ENCODE measurements around the gene ABLIM3.
"Not testable (repeated sequence)": the region's sequence is repeated elsewhere in the genome, so short reads cannot be mapped to it uniquely, and the experiment has no call there.

ABLIM3 gene

DNA sequence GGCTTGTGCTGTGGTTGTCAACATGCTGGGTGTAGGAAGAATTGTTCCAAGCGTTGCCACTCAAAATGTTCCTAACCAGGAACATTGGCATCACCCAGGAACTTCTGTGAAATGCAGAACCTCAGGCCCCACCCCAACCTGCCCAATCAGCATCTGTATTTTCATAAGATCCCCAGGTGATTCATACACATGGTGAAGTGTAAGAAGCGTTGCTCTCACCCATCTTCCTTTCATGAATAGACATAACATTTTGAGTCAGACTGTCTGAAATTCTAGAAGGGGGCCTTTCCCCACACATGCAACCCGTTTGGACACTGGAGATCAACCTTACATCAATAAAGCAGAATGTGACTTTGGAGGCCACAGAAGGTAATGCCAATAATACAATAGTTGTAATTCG lies 121.0 kb downstream of the ABLIM3 start:
- DNase-seq: no peak

DNA sequence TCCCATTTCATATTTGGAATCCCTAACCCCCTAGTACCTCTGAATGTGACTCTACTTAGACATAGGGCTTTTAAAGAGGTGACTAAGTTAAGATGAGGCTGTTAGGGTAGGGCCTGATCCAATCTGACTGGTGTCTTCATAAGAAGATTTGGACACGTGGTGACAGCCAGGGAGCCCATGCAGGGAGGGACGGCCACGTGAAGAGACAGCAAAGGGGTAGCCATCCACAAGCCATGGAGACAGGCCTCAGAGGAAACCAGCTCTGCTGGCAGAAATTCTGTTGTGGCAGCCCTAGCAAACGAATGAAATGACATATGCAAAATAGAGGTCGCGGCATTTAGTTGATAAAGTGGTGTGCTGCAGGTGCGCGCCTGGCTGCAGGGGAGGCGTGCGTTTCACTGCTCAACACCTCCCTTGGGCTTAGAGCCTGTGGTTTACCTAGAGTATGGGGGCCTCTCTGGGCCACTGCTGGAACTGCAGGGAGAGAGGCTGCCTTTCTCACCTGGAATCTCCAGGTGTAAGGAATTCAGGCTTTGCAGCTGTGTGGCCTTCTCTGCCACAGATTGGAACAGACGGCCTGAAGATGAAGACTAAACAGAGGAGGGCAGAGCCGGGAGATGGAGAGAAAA lies 123.3 kb downstream of the ABLIM3 start:
- DNase-seq: peak; percentile 72

DNA sequence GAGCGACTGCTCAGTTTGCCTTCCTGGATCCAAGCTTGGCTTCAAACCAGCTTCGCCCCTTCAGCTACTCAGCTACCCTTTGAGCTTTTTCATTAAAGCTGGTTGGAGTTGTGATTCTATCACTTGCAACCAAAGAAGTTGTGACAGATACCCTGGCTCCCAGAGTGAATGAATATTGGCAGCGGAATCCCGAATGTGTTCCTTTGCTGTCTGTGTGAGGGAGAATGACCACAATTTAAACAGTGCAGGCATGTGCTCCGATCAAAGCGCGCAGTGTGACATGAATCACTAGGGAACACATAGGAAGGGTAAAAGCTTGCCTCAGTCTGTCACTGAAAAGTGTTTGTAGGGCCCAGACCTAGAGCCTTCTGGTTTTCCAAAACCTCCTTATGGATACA lies 123.8 kb downstream of the ABLIM3 start:
- no peak for DNase-seq

DNA sequence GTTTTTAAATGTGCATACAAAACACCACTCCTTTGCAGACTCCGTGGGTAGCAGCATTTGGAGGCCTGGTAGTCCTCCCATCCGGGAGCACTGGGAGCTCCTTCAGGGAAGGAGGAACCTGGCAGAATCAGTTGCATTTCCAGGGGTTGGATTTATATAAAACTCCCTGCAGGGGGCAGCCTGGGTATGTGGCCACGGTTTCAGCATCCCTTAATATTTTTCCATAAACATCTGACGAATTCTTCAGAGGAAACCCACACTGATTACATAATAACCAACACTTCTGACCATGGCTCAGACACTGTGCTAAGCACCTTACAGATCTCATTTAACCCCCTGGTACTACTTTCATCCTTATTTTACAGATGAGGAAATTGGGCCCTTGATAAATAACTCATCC lies 124.3 kb downstream of the ABLIM3 start:
- DNase-seq: no peak

DNA sequence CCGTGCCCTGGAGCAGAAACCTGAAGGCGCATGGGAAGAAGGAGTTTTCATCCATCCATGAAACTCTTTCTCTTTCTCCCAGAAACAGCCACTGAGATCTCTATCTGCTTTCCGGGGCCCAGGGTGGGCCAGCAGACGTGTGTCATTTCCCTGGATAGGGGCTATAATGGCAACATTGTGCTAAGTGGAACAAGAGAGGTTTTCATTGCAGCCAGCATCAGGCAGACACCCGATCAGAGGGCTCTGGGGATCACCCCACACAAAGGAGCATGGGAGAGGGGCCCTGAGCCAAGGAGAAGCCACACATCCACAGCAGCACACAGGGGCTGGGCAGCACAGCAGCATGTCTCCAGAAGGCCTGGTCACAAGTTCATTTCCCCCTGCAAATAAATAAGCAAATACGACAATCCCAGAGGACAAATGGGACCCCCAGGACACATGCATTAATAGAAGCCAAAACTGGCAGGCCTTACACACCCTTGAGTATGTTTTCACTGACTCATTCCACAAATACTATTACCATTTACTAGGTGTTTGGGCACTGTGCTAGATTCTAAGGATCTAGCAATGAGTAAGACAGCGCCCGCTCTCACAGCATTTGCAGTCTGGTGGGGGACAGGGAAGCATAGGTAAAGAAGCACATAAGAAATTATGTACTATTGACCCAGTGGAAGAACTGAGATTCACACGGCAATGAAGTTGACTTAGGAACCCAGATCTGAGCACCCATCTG lies 126.1 kb downstream of the ABLIM3 start:
- no peak for DNase-seq

DNA sequence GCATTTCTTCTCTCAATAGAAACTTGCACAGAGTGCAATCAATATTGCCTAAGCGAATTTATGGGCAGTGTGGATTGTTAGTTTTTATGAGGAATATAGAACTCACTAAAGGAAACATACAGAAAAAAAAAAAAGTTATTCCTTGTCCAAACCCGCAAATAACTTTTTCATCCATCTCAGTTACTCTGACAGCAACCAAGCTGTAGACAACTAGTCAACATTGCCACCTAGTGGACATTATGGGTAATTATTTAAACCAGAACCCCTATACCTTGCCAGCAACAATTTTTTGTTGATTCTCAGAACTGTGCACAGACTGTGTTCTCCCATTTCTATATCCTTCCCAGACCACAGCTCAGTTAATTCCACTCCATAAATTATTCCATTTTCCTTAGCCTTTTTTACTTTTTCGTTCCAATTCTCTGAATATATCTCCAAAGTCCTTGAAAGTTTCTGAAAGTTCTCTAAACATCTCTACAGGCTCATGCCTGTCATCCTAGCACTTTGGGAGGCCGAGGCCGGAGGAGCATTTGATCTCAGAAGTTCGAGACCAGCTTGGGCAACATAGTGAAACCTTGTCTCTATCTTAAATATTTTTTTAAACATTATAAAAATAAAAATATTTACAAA lies 127.8 kb downstream of the ABLIM3 start:
- DNase-seq: peak; percentile 19

DNA sequence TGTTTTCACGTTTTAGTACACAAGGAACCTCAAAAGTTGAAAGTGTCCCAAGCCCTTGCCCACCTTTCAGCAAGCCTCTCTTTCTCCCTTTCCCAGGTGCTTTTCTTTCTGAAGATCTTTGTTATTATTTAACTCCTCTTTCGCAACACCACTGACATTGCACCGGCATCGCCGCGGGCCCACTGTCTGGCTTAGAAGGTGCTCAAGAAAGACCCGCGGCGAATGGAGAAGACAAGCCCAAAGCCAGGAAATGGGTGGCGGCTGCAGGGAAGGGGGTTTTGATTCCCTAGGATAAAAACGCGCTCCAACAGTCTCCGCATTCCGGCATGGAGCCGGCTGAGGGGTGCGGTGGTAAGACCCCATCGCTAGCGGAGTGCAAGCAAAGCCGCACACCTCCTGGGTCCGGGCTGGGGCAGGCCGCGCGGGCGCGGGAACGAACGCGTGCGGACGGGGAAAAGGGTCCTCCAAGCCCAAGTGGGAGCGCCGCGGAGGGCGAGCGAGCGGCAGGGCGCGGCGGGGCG lies 130.0 kb downstream of the ABLIM3 start:
- DNase-seq: no peak

DNA sequence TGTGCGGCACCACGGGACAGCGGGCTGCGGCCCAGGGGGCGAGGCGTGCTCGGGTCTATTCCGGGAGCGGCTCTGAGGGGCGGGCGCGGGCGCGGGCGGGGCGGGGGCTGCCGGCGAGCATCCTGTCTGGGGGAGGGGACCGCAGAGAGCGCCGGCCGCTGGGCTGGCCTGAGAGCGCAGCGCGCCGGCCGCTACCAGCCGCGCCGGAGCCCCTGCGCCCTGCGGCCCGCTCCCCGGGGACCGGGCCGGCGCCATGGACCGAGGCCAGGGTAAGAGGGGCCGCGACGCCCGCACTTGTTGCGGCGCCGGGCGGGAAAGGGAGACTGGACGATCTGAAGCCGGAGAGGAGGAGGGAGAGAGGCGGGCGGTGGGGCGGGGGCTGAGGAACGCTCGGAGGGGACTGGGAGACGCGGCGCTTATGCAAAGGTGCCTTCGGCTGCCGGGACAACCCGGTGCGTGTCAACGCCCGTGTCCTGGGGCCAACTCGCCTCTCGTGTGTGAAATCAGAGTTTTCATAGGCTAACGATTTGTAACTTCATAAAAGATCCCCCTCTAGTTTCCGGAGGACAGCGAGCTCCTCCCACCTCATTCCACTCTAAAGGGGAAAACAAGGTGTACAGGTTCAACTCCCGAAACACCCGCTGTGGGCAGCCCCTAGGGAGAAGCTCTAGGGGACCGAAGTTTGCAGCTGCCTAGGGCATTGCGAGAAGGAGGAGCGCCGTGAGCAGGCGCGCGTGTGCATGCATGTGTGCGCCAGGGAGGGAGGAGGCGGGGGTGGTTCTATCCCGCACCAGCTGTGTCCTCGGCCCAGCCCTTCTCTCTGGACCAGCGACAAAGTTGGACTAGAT lies 130.6 kb downstream of the ABLIM3 start, which contains the start of gene AFAP1L1:
AFAP1L1 (plus strand) TSS at position 144 of the 848 bp plus-strand sequence; CDS start at position 254, 110 bp downstream.
- peak; percentile 37 for DNase-seq

DNA sequence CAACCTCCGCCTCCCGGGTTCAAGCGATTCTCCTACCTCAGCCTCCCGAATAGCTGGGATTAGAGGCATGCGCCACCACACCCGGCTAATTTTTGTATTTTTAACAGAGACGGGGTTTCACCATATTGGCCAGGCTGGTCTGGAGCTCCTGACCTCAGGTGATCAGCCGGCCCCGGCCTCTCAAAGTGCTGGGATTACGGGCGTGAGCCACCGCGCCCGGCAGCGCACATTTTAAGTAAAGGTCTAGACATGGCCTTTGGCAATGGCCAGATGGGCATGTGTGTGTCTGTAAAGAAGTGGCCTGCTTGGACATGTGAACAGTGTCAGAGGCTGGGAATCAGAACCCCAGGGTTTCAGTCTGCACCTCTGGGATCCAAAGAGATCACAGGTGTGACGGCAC lies 131.5 kb downstream of the ABLIM3 start:
- DNase-seq: not testable (repeated sequence)

DNA sequence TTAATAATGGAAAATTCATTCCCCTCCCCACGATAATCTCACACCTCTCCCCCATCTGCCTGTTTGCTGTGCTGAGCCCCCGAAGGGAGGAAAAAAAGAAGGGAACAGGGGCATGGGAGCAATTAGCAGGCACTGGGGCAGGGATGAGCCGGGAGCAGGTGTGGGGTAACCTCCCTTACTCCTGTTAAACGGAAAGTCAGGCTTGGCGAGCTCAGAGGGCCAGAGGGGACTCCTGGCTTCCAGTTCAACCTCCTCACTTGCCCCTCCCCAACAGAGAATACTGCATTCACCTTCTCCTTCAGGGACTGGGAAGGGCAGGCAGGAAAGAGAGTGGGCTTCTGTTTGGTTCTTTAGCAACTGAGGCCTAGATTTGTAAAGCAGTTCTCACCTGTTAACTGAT lies 131.9 kb downstream of the ABLIM3 start:
- no peak for DNase-seq

DNA sequence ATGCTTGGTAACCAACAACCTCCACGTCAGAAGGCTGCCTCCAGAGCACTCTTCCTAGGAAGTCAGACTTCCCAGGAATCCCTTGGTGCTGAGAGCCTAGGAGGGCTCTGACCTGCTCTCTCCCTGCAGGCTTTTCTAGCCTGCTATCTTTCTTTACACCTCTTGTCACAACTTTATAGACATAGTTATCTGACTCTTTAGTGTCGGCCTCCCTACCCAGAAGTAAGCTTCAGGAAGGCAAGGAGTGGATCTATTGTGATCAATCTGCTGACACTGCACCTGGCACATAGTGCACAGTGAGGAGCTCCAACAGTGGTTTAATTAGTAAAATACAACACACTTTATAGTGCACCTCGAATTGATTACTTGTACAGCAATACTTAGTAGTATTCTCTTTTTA lies 132.7 kb downstream of the ABLIM3 start:
- DNase-seq: no peak

DNA sequence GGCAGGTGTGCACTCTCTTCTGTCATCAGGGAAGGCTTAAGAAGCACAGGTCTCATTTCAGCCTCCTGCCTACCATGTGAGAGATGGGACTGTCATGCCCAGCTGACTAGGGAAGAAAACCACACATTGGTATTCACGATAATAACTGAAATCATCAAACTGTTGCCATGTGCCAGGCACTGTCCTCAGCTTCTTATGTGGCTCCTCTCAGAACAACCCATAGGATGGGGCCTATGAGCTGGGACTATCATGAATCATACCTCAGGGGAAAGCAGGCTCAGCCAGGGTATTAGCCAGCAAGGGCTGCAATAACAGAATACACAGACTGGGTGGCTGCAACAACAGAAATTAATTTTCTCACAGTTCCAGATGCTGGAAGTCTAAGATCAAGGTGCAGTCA lies 133.6 kb downstream of the ABLIM3 start:
- DNase-seq: no peak

DNA sequence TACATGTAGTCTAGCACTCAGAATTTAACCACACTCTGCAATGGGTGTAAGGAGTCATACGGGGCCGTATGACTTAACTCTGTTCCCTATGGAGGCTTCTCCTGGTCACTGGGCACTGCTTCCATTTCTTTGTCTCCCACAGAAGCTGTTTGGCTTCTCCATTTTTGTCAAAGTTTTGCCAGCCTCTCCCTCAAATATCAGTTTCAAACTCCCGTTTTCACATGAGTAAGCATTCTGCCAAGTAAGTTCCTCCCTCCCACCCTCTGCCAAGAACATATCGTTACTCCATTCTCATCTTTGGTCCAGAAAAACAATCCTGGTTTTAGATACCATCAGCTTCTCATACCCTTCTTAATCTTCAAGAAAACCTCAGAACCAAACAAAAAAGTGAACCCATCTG lies 136.5 kb downstream of the ABLIM3 start:
- no peak for DNase-seq

DNA sequence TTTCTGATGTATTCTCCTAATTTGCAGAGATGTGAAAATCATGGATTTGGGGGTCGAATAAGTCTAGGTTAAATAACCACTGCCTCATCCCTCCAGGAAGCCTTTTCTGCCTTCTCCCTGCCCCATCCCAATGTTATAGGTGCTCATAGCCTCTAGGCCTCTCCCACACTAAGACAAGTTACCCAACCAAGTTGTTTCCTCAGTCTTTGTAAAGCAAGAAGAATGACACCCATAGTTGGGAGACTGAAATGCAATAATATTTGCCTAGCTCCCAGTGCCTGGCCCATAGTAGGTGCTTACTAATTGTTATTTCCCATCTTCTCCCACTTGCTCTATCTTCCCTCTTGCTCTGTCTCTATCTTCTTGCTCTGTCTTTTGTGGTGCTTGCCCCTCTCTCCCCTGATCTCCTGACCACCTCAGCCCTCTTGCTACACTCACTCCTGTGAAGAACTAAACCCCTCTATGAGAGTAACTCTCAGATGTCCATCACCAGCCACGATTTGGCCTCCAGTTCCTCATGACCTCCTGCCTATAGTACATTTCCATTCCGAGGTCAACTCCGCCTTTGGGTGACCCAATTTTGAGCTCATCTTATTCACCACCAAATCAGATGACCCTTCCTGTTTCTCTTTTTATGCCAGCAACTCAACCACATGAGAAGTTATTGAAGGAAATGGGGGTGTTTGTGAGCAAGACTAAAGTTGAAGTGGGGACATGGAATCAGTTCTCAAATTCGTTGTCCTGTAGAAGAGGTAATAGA lies 137.3 kb downstream of the ABLIM3 start:
- DNase-seq: no peak

DNA sequence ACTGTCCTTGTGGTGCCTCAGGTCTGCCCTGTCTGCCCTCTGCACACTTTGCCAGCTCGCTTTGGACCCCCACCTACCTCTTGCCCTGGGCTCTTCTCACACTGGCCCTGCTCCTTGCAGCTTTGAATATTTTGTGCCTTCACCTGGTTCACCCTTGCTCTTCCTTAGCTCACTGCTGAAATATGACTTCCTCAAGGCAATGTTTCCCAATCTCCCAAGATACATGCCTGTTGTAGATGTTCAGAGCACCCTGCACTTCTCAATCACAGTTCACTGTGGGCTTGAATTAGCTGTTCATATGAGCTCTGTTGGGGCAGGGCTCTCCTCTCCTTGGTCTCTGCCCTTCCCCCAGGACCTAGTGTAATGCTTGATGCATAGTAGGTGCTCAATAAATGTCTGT lies 138.4 kb downstream of the ABLIM3 start:
- DNase-seq: no peak

DNA sequence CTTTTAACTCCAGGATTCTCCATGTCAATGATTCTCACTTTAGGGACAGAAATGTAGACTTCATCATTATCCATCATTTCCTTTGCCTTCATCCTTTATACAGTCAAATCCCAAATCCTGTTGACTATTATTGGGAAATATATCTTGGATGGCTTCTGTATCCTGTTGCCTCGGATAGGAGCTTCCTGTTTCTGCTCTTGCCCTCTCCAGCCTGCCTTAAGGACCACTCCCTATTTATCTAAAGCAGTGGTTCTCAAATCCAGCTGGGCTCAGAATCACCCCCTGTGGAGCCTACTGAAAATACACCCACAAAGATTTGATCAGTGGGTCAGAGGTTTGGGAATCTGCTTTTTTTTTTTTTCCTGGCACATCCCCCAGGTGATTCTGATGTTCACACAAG lies 138.8 kb downstream of the ABLIM3 start:
- no peak for DNase-seq

DNA sequence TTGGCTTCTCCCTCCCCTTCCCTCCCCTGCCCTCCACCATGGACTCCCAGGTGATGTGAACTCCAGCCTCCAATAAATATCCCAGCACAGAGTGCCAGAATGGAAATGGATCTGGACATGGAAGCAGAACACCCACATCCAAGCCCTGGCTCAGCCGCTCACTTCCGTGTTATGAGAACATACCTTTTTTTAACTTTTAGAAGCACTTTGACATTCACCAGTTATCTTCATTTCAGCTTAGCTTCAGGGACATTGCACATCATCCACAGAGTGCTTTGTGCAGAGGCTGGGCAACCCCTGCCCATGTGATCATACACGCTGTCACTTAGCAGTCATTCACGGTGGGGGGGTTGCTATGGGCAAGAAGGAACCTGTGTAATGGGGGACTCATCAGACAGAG lies 139.5 kb downstream of the ABLIM3 start:
- DNase-seq: no peak

DNA sequence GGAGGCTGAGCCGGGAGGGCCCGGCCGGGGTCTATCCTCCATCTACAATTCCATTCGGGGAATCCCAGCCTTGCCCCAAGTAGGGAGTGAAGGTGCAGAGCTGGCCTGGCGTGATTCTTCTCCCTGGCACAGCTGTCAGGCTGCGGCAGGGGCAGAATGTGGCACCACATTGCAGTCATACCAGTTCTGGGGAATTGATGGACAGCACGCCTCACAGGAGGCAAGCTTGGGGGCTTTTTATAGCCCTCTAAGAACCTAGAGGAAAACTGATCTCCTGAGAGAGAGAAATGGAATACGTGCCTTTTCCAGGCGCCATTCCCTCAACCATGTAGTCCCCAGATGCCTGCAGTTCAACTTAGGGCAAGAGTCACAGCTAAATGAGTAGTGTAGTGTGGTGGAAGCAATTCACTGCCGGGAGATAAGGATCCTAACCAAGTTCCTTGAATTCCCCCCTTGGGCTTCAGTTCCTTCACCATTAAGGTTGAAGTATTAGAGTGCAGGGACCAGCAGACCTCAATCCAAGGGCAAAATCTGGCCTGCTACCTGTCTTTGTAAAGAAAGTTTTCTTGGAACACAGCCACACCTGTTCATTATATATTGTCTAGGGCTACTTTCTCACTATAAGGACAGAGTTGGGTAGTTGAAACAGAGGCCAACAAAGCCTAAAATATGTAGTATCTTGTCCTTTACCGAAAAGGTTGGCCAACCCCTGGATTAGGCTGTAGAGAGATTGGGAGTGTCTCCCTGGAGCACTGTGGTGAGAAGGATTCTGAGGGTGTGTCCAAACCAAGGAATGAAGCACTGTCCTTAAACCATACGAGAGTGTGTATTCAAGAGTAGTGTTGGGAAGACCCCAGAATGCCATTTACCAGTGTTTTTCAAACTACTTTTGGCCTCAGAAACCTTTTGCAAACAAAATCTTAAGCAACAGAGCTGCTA lies 141.0 kb downstream of the ABLIM3 start:
- no peak for DNase-seq

DNA sequence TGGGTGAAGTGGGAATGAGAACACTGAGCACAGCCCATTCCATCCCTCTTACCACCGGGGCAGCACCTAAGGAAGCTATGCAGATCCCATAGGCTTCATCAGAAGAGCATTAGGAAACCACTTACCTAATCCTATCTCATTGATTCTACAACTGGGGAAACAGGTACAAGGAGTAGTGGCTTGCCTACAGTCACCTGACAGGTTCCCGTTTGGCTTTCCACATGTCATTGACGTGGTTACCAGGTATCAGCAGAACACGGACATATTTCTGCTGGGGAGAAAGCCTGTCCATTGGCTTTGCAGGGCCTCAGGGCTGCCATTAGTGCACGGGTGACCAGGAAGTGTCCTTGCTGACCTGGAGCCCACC lies 141.7 kb downstream of the ABLIM3 start:
- DNase-seq: no peak

DNA sequence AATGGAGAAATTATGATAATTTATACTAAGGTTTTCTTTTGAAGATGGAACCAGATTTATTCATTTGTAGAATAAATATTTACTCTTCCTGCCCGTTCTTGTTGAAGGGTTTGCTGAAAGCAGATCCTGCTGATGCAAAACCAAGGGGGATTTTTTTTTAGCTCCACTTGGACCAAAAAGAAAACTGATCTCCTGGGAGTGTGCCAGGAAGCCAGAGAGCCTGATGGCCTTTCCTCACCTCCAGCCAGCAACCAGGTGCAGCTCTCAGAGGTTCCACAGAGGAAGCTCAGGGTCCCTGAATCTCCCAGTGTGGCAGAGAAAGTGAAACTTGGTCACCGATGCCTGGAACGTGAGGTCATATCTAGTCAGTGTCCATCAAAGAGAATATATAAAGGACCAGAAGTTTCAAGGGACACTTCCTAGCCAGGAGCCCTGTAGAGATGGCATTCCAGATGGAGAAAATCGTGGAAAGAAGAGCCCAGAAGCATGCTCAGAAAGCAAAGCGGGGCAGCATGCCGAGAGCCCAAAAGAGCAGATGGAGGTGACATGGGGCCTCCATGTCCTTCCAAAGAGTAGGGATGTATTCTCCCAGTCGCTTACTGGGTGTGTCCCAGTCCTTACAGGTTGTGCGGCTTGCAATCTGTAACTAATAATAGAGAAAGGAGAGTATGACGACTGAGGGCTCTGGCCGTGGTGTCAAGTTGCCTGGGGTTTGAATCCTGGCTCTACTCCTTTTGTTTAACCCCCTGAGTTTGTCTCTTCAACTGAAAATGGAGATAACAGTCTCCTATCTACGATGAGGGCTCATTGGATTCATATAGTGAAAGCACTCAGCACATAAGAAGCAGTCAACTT lies 142.6 kb downstream of the ABLIM3 start:
- no peak for DNase-seq
